ENCODE measurements around the gene GABRA5.
"Not testable (repeated sequence)": the region's sequence is repeated elsewhere in the genome, so short reads cannot be mapped to it uniquely, and the experiment has no call there.

DNA sequence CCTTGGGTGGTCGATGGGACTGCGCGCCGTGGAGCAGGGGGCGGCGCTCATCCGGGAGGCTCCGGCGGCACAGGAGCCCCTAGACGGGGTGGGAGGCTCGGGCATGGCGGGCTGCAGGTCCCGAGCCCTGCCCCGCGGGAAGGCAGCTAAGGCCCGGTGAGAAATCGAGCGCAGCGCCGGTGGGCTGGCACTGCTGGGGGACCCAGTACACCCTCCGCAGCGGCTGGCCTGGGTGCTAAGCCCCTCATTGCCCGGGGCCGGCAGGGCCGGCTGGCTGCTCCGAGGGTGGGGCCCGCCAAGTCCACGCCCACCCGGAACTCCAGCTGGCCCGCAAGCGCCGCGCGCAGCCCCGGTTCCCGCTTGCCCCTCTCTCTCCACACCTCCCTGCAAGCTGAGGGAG lies 35.7 kb upstream of the GABRA5 start:
- not testable (repeated sequence) for TF ChIP-seq POLR2AphosphoS5, POLR2A, TAF1 (IDR thresholded peaks at IDR 0.05; ENCODE audit: low read depth, low read length)
